IMR-90 (cell line): ENCODE measurements around the gene ERC2. TPM values are rescaled to one million over a fixed set of nuclear protein-coding genes. Genes with fewer than 3 reads are reported as not detected.

ENCODE experiments used
- ATAC-seq: fragments of 200-7000 bp; cut with Tn5 transposase; 2 replicates; pipeline ENCODE4 v1.9.1; 2020; ENCODE audit warnings: low read depth, mild to moderate bottlenecking, moderate library complexity
- BruUV-seq: library from RNA; stranded (reverse); fragments of 400-500 nt; replicated peaks from 2 replicates; lab custom pipeline; 2021; lab: Mats Ljungman, UMichigan
- CTCF ChIA-PET: fragments of 300-600 bp; formaldehyde crosslinking; extraction: SDS; loops from one replicate; lab custom pipeline; 2021; ENCODE audit warnings: antibody characterized with exemption; lab: Yijun Ruan, JAX
- POLR2A ChIA-PET: fragments of 300-600 bp; sonication (Branson Sonifier 250); formaldehyde crosslinking; loops from one replicate; lab custom pipeline; 2022; ENCODE audit warnings: antibody characterized with exemption; ENCODE audit not compliant: unreplicated experiment; lab: Charles Lee
- DNase-seq: peaks from one replicate; pipeline ENCODE4 v3.0.0; 2013
- H2AFZ ChIP-seq: replicated peaks from 2 replicates; pipeline ENCODE3; 2013; ENCODE audit warnings: low read length, mild to moderate bottlenecking; ENCODE audit not compliant: poor library complexity
- H2AK5ac ChIP-seq: 2 replicates; pipeline ENCODE4 v1.6.1; 2013; ENCODE audit warnings: low read depth, low read length, inconsistent platforms
- H2AK9ac ChIP-seq: replicated peaks from 2 replicates; pipeline ENCODE3; 2013; ENCODE audit warnings: mild to moderate bottlenecking, low read depth, low read length, moderate library complexity; ENCODE audit not compliant: poor library complexity
- H2BK120ac ChIP-seq: 2 replicates; pipeline ENCODE4 v1.6.1; 2013; ENCODE audit warnings: low read depth, low read length, inconsistent platforms
- H2BK15ac ChIP-seq: 3 replicates; pipeline ENCODE4 v1.6.1; 2013; ENCODE audit warnings: low read depth, low read length, inconsistent platforms
- H2BK20ac ChIP-seq: 2 replicates; pipeline ENCODE4 v1.6.1; 2013; ENCODE audit warnings: low read depth, mild to moderate bottlenecking, inconsistent platforms, low read length, moderate library complexity
- H2BK5ac ChIP-seq: 2 replicates; pipeline ENCODE4 v1.6.1; 2013; ENCODE audit warnings: mild to moderate bottlenecking, low read depth, low read length, inconsistent platforms; ENCODE audit not compliant: poor library complexity, severe bottlenecking
- H3K14ac ChIP-seq: replicated peaks from 2 replicates; pipeline ENCODE4 v1.6.1; 2013; ENCODE audit warnings: low read depth, low read length, inconsistent platforms
- H3K18ac ChIP-seq: 2 replicates; pipeline ENCODE4 v1.6.1; 2013; ENCODE audit warnings: low read depth, low read length, control low read depth
- H3K23ac ChIP-seq: 2 replicates; pipeline ENCODE4 v1.6.1; 2013; ENCODE audit warnings: low read depth, low read length, inconsistent platforms
- H3K27ac ChIP-seq: 2 replicates; pipeline ENCODE4 v1.5.1; 2013; ENCODE audit warnings: mild to moderate bottlenecking, control low read depth, low read length; ENCODE audit not compliant: insufficient read depth
- H3K27me3 ChIP-seq: 2 replicates; pipeline ENCODE4 v1.6.1; 2013; ENCODE audit warnings: low read length; ENCODE audit not compliant: control insufficient read depth, insufficient read depth
- H3K36me3 ChIP-seq: 2 replicates; pipeline ENCODE4 v1.6.1; 2013; ENCODE audit warnings: low read length, mixed read lengths; ENCODE audit not compliant: control insufficient read depth, insufficient read depth
- H3K4ac ChIP-seq: 2 replicates; pipeline ENCODE4 v1.6.1; 2013; ENCODE audit warnings: low read depth, low read length, inconsistent platforms
- H3K4me1 ChIP-seq: 2 replicates; pipeline ENCODE4 v1.6.1; 2013; ENCODE audit warnings: low read length, mixed read lengths; ENCODE audit not compliant: control insufficient read depth, insufficient read depth
- H3K4me2 ChIP-seq: 2 replicates; pipeline ENCODE4 v1.6.1; 2013; ENCODE audit warnings: low read depth, mild to moderate bottlenecking, control low read depth, low read length, moderate library complexity
- H3K4me3 ChIP-seq: 2 replicates; pipeline ENCODE4 v1.5.1; 2013; ENCODE audit warnings: low read depth, mild to moderate bottlenecking, control low read depth, low read length, moderate library complexity; ENCODE audit not compliant: insufficient read depth
- H3K56ac ChIP-seq: 2 replicates; pipeline ENCODE4 v1.6.1; 2013; ENCODE audit warnings: low read length, inconsistent platforms; ENCODE audit not compliant: insufficient read depth; ENCODE audit errors: extremely low read depth
- H3K79me1 ChIP-seq, 2 experiments: 2 replicates each; pipeline ENCODE4 v1.6.1; 2013; ENCODE audit warnings: low read length in 2 of 2, inconsistent platforms in 1 of 2, low read depth in 1 of 2
- H3K9ac ChIP-seq: 2 replicates; pipeline ENCODE4 v1.6.1; 2013; ENCODE audit warnings: low read depth, low read length, control low read depth
- H3K9me1 ChIP-seq: 2 replicates; pipeline ENCODE4 v1.6.1; 2013; ENCODE audit warnings: low read length, inconsistent platforms; ENCODE audit not compliant: insufficient read depth
- H3K9me3 ChIP-seq: 2 replicates; pipeline ENCODE4 v1.6.1; 2013; ENCODE audit warnings: low read length; ENCODE audit not compliant: control insufficient read depth, insufficient read depth
- H4K20me1 ChIP-seq: 2 replicates; pipeline ENCODE4 v1.6.1; 2013; ENCODE audit warnings: low read length, inconsistent platforms; ENCODE audit not compliant: insufficient read depth
- H4K5ac ChIP-seq: 2 replicates; pipeline ENCODE4 v1.6.1; 2013; ENCODE audit warnings: mild to moderate bottlenecking, low read depth, low read length, control low read depth
- H4K8ac ChIP-seq, 2 experiments: 2 replicates each; pipeline ENCODE4 v1.6.1; 2013; ENCODE audit warnings: low read depth in 2 of 2, low read length in 2 of 2, control low read depth in 1 of 2, inconsistent platforms in 1 of 2
- H4K91ac ChIP-seq: 2 replicates; pipeline ENCODE4 v1.6.1; 2013; ENCODE audit warnings: low read depth, low read length, inconsistent platforms; ENCODE audit not compliant: insufficient read depth
- CHD1 ChIP-seq: IDR thresholded peaks from 2 replicates; pipeline ENCODE4 v1.6.1; 2012; ENCODE audit warnings: low read depth, low read length, improper control_type of control experiment
- FOS ChIP-seq: fragments of 150-350 bp; IDR thresholded peaks from 2 replicates; pipeline ENCODE4 v1.6.1; 2016; ENCODE audit warnings: low read depth, low read length
- MAFK ChIP-seq: IDR thresholded peaks from 2 replicates; pipeline ENCODE4 v1.6.1; 2012; ENCODE audit warnings: low read depth, low read length, improper control_type of control experiment
- SMC3 ChIP-seq: fragments of 150-350 bp; IDR thresholded peaks from 2 replicates; pipeline ENCODE4 v1.6.1; 2016; ENCODE audit warnings: low read depth, mild to moderate bottlenecking, antibody characterized with exemption, low read length, moderate library complexity
- WGBS, 2 experiments: methylation state at CpG; one replicate each; pipeline versions ENCODE4 v1.1.5 to v1.1.7; 2013; ENCODE audit warnings: missing lambda C conversion rate in 2 of 2; ENCODE audit not compliant: insufficient read length in 1 of 2; ENCODE audit errors: extremely low coverage in 2 of 2; 5-methylcytosine and 5-hydroxymethylcytosine counted together
- dilution Hi-C: fragments of 300-500 bp; cut with HindIII; formaldehyde crosslinking; loops from one replicate; pipeline ENCODE4 v1.14.3; 2018; ENCODE audit warnings: low sequenced_read_pairs; ENCODE audit not compliant: unreplicated experiment
- in situ Hi-C: fragments of 300-500 bp; cut with MboI; formaldehyde crosslinking; loops from 3 replicates; pipeline ENCODE4 v1.14.3; 2019; ENCODE audit warnings: low sequenced_read_pairs, inconsistent platforms, mixed read lengths
- intact Hi-C: fragments of 100-400 bp; cut with micrococcal nuclease; formaldehyde crosslinking; loops from 2 replicates; pipeline ENCODE4 v1.10.0; 2022
- polyA plus RNA-seq, 3 experiments: library from polyadenylated mRNA; depleted of rRNA; stranded (reverse); fragments of >200 nt; gene quantifications; 2 replicates each; pipeline ENCODE4 v1.2.3, GENCODE V29; 2012; ENCODE audit warnings: low replicate concordance in 1 of 3
- total RNA-seq: library from RNA; depleted of rRNA; stranded (reverse); fragments of >200 nt; gene quantifications from 2 replicates; pipeline ENCODE4 v1.2.3, GENCODE V29; 2012

Gene ERC2
- total and polyA plus RNA-seq, 2 of the 4 experiments (the other 2 are of a cell fraction), result 0.17 to 0.18 TPM

DNA sequence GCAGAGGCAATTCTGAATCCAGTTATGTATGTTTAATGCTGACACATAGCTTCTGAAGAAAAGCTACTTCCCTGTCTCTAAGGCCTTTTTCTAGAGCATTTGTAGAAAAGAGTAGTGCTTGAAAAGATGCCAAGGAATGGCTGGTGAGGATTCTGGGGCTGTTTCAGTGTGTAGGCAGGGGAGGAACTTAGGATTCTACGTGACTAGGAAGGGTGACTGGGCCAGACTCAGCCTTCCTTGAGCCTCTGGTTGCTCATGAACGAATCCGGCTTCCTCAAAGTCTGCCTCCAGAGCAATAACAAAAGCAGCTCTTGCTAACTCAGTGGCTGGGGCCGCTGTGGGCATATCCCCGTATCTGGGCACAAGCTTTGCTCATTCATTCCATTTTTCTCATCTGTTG is 876.4 kb downstream of the ERC2 start:
- Histone ChIP-seq H3K4me3 (no peak overlapping the region), H2BK20ac (no peak overlapping the region), H2BK5ac (no peak overlapping the region), H3K36me3 (no peaks in the 10 kb centered on the region), H3K4me2 (no peak overlapping the region), H2BK15ac (0 out of 3 replicates have a peak overlapping the region, but pooled peaks have one; percentile 5), H4K20me1 (no peaks in the 10 kb centered on the region), H2BK120ac (no peak overlapping the region), H3K4me1 (peaks cover 7% of the 10 kb centered on the region), H4K91ac (no peak overlapping the region), H3K14ac (0 out of 2 replicates have a peak overlapping the region, but pooled peaks have one; percentile 16), H4K5ac (no peak overlapping the region), H2AK9ac (no peak overlapping the region), H3K27ac (no peak overlapping the region), H3K79me1 (no peaks in the 10 kb centered on the region), H3K9me3 (no peaks in the 10 kb centered on the region), H3K4ac (no peak overlapping the region), H3K27me3 (peaks cover 2% of the 10 kb centered on the region), H3K23ac (no peak overlapping the region), H3K56ac (no peak overlapping the region), H3K9ac (no peak overlapping the region), H3K18ac (no peak overlapping the region), H2AFZ (peak overlapping the region; percentile 56), H3K9me1 (no peaks in the 10 kb centered on the region), H4K8ac (0 out of 4 replicates have a peak overlapping the region, but pooled peaks of 1 of the 2 experiments have one; percentile 21), H2AK5ac (no peak overlapping the region)
- WGBS, 2 experiments, result 80% methylated on average over 4 of the region's 5 CpGs; no CpG with 5 or more reads in 1 of the 2 experiments
- POLR2A ChIA-PET, result no interaction called here
- CTCF ChIA-PET, result no interaction called here
- in situ Hi-C loops, result no loop called here
- intact Hi-C loops, result no loop called here
- DNase-seq (peak; percentile 38), ATAC-seq (peak; percentile 49)
- 0 out of 2 replicates have a peak, but pooled peaks have one; percentile 5 for TF ChIP-seq MAFK
- TF ChIP-seq CHD1, result no peak
- TF ChIP-seq FOS, result no peak
- no peak for TF ChIP-seq SMC3
- dilution Hi-C loops, result no loop called here
- BruUV-seq, result no TSS peak
